NB4 (cell line): ENCODE measurements around the gene TAS2R19.
"Not testable (repeated sequence)": the region's sequence is repeated elsewhere in the genome, so short reads cannot be mapped to it uniquely, and the experiment has no call there.

Experiments
- DNase-seq: peaks from one replicate; pipeline ENCODE4 v3.0.0; 2010; ENCODE audit warnings: low read depth
- H3K4me3 ChIP-seq: one replicate; pipeline ENCODE4 v1.5.1; 2011; ENCODE audit warnings: mild to moderate bottlenecking, low read depth, low read length, moderate library complexity
- CTCF ChIP-seq: IDR thresholded peaks from one replicate; pipeline ENCODE4 v1.5.1; 2012; ENCODE audit warnings: low read depth, low read length
- MAX ChIP-seq: IDR thresholded peaks from 2 replicates; pipeline ENCODE4 v1.6.1; 2011; ENCODE audit warnings: low read depth, low read length
- MYC ChIP-seq: IDR thresholded peaks from 2 replicates; pipeline ENCODE4 v1.6.1; 2011; ENCODE audit warnings: low read depth, low read length
- POLR2A ChIP-seq: IDR thresholded peaks from 2 replicates; pipeline ENCODE4 v1.6.1; 2011; ENCODE audit warnings: mild to moderate bottlenecking; ENCODE audit not compliant: insufficient read length; ENCODE audit errors: extremely low read depth

TAS2R19 gene

GRCh38 chr12:11022520-11022919 is at the start of gene TAS2R19:
Gene TAS2R19 (minus strand): TSS chr12:11022620. CDS start chr12:11022571, 49 bp downstream.
- H3K4me3 ChIP-seq, result no peak within 1 kb of the TSS
- no peak for DNase-seq
- TF ChIP-seq MYC, result no peak
- no peak for TF ChIP-seq MAX
- no peak for TF ChIP-seq POLR2A
- no peak for TF ChIP-seq CTCF

GRCh38 chr12:11071414-11071813 is 49.0 kb upstream of the TAS2R19 start:
- no peak for DNase-seq
- no peak overlapping the region for H3K4me3 ChIP-seq
- TF ChIP-seq POLR2A (no peak), MAX (no peak), CTCF (no peak), MYC (no peak)

GRCh38 chr12:11070999-11071398 is 48.6 kb upstream of the TAS2R19 start:
- no peak for DNase-seq
- H3K4me3 ChIP-seq, result no peak overlapping the region
- TF ChIP-seq MAX (no peak), CTCF (no peak), POLR2A (no peak), MYC (no peak)

GRCh38 chr12:11069854-11070365 is 47.5 kb upstream of the TAS2R19 start:
- H3K4me3 ChIP-seq, result no peak overlapping the region
- TF ChIP-seq CTCF, result no peak
- no peak for TF ChIP-seq POLR2A
- TF ChIP-seq MYC, result no peak
- TF ChIP-seq MAX, result no peak
- DNase-seq, result no peak

- no peak overlapping the region for H3K4me3 ChIP-seq
- TF ChIP-seq POLR2A (no peak), MAX (no peak), CTCF (no peak), MYC (no peak)
- no peak for DNase-seq
Observed at GRCh38 chr12:11067514-11067913, 45.1 kb upstream of the TAS2R19 start.

- DNase-seq, H3K4me3 ChIP-seq: not testable (repeated sequence)
Observed at GRCh38 chr12:11062194-11062593, 39.8 kb upstream of the TAS2R19 start, which contains the start of gene TAS2R46. Gene TAS2R46 (minus strand): TSS chr12:11062294. CDS start chr12:11062294, 0 bp downstream.
